Islet of Langerhans (tissue), 1 donor: ENCODE data around the gene EFNA3.

Source experiments
- FAIRE-seq: peaks from one replicate; lab custom pipeline; 2011; peaks lifted over from hg19 to GRCh38; lab: Jason Lieb, UNC

Gene EFNA3

GRCh38 chr1:155134880-155135414, 56.3 kb downstream of the EFNA3 start:
- no peak for FAIRE-seq

GRCh38 chr1:155135415-155136028, 56.9 kb downstream of the EFNA3 start, which contains the start of gene SLC50A1:
Gene SLC50A1, plus strand, starts transcription at chr1:155135852. Its CDS starts 60 bp downstream, at chr1:155135912.
- FAIRE-seq: no peak

GRCh38 chr1:155136748-155137147, 58.1 kb downstream of the EFNA3 start:
- no peak for FAIRE-seq
